Neuronal stem cell (in vitro differentiated cells): ENCODE measurements around the gene GABPB2.

ENCODE experiments used
- DNase-seq: peaks from one replicate; pipeline ENCODE4 v3.0.0-alpha.2; 2013; ENCODE audit warnings: low spot score
- H2AFZ ChIP-seq: one replicate; pipeline ENCODE4 v1.6.1; 2013; ENCODE audit warnings: mild to moderate bottlenecking, low read length, inconsistent platforms
- H2AK5ac ChIP-seq: 2 replicates; pipeline ENCODE4 v1.6.1; 2013; ENCODE audit warnings: low read depth, mild to moderate bottlenecking, inconsistent platforms, low read length, moderate library complexity, mixed read lengths
- H2BK120ac ChIP-seq: 2 replicates; pipeline ENCODE4 v1.6.1; 2013; ENCODE audit warnings: low read depth, mild to moderate bottlenecking, inconsistent platforms, low read length, moderate library complexity, mixed read lengths
- H2BK12ac ChIP-seq: one replicate; pipeline ENCODE4 v1.6.1; 2013; ENCODE audit warnings: low read length, inconsistent platforms
- H2BK15ac ChIP-seq: 2 replicates; pipeline ENCODE4 v1.6.1; 2013; ENCODE audit warnings: mild to moderate bottlenecking, low read length, inconsistent platforms, mixed read lengths
- H2BK5ac ChIP-seq: one replicate; pipeline ENCODE4 v1.6.1; 2013; ENCODE audit warnings: inconsistent platforms, mild to moderate bottlenecking, low read length, moderate library complexity
- H3K14ac ChIP-seq: one replicate; pipeline ENCODE4 v1.6.1; 2013; ENCODE audit warnings: low read length, inconsistent platforms
- H3K18ac ChIP-seq: 2 replicates; pipeline ENCODE4 v1.6.1; 2013; ENCODE audit warnings: low read length, inconsistent platforms
- H3K23ac ChIP-seq: 2 replicates; pipeline ENCODE4 v1.6.1; 2013; ENCODE audit warnings: low read depth, mild to moderate bottlenecking, mixed read lengths, low read length, inconsistent platforms; ENCODE audit not compliant: poor library complexity
- H3K27ac ChIP-seq: replicated peaks from 3 replicates; pipeline ENCODE4 v1.5.1; 2013; ENCODE audit warnings: low read length, inconsistent platforms
- H3K27me3 ChIP-seq, 3 experiments: 2 replicates each; pipeline ENCODE4 v1.6.1; 2013; ENCODE audit warnings: low read length in 3 of 3, mild to moderate bottlenecking in 2 of 3, inconsistent platforms in 1 of 3, low read depth in 1 of 3, mixed read lengths in 1 of 3, moderate library complexity in 1 of 3; ENCODE audit not compliant: control insufficient read depth in 3 of 3, insufficient read depth in 3 of 3
- H3K36me3 ChIP-seq, 2 donors: replicated peaks in 1 of 2; 2 replicates each; pipeline ENCODE4 v1.6.1; 2013; ENCODE audit warnings: low read length in 2 of 2; ENCODE audit not compliant: control insufficient read depth in 2 of 2, insufficient read depth in 2 of 2
- H3K4ac ChIP-seq: 2 replicates; pipeline ENCODE4 v1.6.1; 2013; ENCODE audit warnings: inconsistent platforms, mild to moderate bottlenecking, low read length, moderate library complexity
- H3K4me1 ChIP-seq, 2 donors: 1 replicate in 1 of 2; 2 replicates in 1 of 2; pipeline ENCODE4 v1.6.1; 2013; ENCODE audit warnings: low read length in 2 of 2, low read depth in 1 of 2; ENCODE audit not compliant: control insufficient read depth in 2 of 2, insufficient read depth in 1 of 2
- H3K4me2 ChIP-seq: one replicate; pipeline ENCODE4 v1.6.1; 2013; ENCODE audit warnings: mild to moderate bottlenecking, low read length, inconsistent platforms; ENCODE audit not compliant: insufficient read depth, poor library complexity, severe bottlenecking
- H3K4me3 ChIP-seq, 2 donors: 2 replicates each; pipeline ENCODE4 v1.5.1; 2013; ENCODE audit warnings: low read length in 2 of 2, mild to moderate bottlenecking in 2 of 2, inconsistent platforms in 1 of 2, moderate library complexity in 1 of 2
- H3K79me1 ChIP-seq: one replicate; pipeline ENCODE4 v1.6.1; 2013; ENCODE audit warnings: low read depth, mild to moderate bottlenecking, inconsistent platforms, low read length, moderate library complexity
- H3K9ac ChIP-seq: one replicate; pipeline ENCODE4 v1.6.1; 2013; ENCODE audit warnings: mild to moderate bottlenecking, low read depth, low read length, inconsistent platforms; ENCODE audit not compliant: poor library complexity
- H3K9me3 ChIP-seq, 2 donors: replicated peaks in 1 of 2; 2 replicates each; pipeline versions ENCODE3 to v1.6.1; 2013; ENCODE audit warnings: low read length in 2 of 2, mild to moderate bottlenecking in 2 of 2, inconsistent platforms in 1 of 2, low read depth in 1 of 2, mixed read lengths in 1 of 2, moderate library complexity in 1 of 2; ENCODE audit not compliant: control insufficient read depth in 2 of 2, insufficient read depth in 1 of 2
- H4K8ac ChIP-seq: one replicate; pipeline ENCODE4 v1.6.1; 2013; ENCODE audit warnings: low read depth, mild to moderate bottlenecking, inconsistent platforms, low read length, moderate library complexity
- H4K91ac ChIP-seq: one replicate; pipeline ENCODE4 v1.6.1; 2013; ENCODE audit warnings: low read length, low read depth, mild to moderate bottlenecking, inconsistent platforms; ENCODE audit not compliant: poor library complexity
- WGBS, 2 donors: extraction: QIAGEN DNeasy Blood & Tissue Kit; methylation state at CpG; one replicate each; pipeline ENCODE4 v1.1.7; 2013; ENCODE audit warnings: missing lambda C conversion rate in 2 of 2, mixed read lengths in 1 of 2; ENCODE audit not compliant: insufficient read length in 2 of 2, insufficient replicate concordance in 1 of 2; ENCODE audit errors: extremely low coverage in 2 of 2; 5-methylcytosine and 5-hydroxymethylcytosine counted together

The GABPB2 gene

GRCh38 chr1:151135433-151136385, 65.1 kb downstream of the GABPB2 start:
- H3K4me2 ChIP-seq = no peak overlapping the region
- H3K27ac ChIP-seq = no peak overlapping the region
- peaks cover 0 to 27% (median 5%) of the 10 kb centered on the region in 3 experiments for H3K27me3 ChIP-seq
- H4K8ac ChIP-seq = no peak overlapping the region
- no peak overlapping the region for H2BK12ac ChIP-seq
- H4K91ac ChIP-seq = no peak overlapping the region
- H3K36me3 ChIP-seq = peaks cover 42 to 79% of the 10 kb centered on the region in 2 donors
- no peak overlapping the region for H2AFZ ChIP-seq
- no peak overlapping the region for H2AK5ac ChIP-seq
- H3K14ac ChIP-seq = no peak overlapping the region
- H3K79me1 ChIP-seq = peaks cover 1% of the 10 kb centered on the region
- H3K18ac ChIP-seq = no peak overlapping the region
- H3K4me1 ChIP-seq = peaks cover 0 to 8% of the 10 kb centered on the region in 2 donors
- H3K9me3 ChIP-seq = no peaks in the 10 kb centered on the region
- no peak overlapping the region for H3K4me3 ChIP-seq
- no peak overlapping the region for H2BK120ac ChIP-seq
- H2BK5ac ChIP-seq = no peak overlapping the region
- DNase-seq = no peak
- WGBS, 2 donors = no CpG with 5 or more reads among the region's 12 CpGs
- H3K23ac ChIP-seq = no peak overlapping the region
- H3K4ac ChIP-seq = no peak overlapping the region
- no peak overlapping the region for H2BK15ac ChIP-seq
- H3K9ac ChIP-seq = no peak overlapping the region

DNA sequence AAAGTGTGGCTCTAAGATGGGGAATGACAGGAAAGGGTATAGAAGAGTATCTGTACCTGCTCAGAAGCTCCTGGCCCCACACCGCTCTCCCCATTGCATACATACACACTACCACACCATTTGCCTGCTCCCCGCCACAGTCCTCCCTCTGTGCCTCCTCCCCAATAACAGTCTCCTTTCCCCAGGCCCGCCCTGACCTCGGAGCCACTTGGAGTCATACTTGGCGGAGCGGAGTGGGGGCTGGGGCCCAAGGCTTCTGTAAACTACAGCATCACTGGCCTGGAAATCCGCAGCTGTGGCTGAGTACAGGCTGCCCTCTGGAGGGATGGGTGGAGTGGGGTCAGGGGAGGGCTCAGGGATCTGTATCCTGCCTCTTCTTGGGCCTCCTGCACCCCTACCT, 67.2 kb downstream of the GABPB2 start:
- Histone ChIP-seq H2BK12ac (no peak overlapping the region), H4K91ac (no peak overlapping the region), H3K27me3 (peaks cover 0 to 14% (median 0%) of the 10 kb centered on the region in 3 experiments), H2BK5ac (no peak overlapping the region), H3K4me2 (no peak overlapping the region), H3K14ac (no peak overlapping the region), H3K27ac (no peak overlapping the region), H3K4me1 (peaks cover 2 to 5% of the 10 kb centered on the region in 2 donors), H4K8ac (peak overlapping the region; percentile 82), H2BK15ac (no peak overlapping the region), H3K4ac (no peak overlapping the region), H3K18ac (no peak overlapping the region), H3K9me3 (no peaks in the 10 kb centered on the region), H3K23ac (no peak overlapping the region), H3K79me1 (peaks cover 1% of the 10 kb centered on the region), H2AFZ (no peak overlapping the region), H2AK5ac (no peak overlapping the region), H3K36me3 (peaks cover 44 to 80% of the 10 kb centered on the region in 2 donors), H2BK120ac (no peak overlapping the region), H3K9ac (no peak overlapping the region), H3K4me3 (no peak overlapping the region)
- DNase-seq = no peak
- WGBS, 2 donors = no CpG with 5 or more reads among the region's 7 CpGs

DNA sequence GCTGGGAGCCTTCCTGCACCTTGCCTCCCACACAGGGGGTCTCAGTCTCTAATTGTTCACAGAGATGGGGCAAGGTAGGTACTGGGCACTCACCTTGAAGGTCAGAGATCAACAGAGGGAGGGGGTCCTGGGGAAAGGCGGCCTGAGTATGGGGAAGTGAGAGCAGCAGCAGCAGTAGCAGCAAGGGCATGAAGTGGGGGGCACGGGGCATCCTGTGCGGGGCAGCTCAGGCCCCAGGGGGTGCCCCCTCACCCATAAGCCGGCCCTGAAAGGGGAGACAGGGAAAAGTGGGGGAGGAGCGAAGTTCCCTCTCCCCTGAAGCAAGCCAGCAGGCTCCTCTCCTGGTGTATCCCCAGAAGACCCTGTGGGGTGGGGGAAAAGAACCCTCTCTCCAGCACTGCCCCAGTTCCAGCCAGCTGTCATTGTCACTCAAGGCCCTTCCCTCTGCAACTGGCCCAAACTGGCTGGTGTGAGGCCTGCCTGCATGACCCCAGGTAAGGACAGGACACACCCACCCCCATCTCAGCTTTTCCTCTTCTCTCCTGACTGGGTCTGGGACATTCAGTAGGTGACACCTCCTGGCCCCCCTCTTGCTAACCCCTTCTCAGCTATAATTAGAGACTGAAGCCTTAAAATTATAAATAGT, 72.0 kb downstream of the GABPB2 start:
- no peak overlapping the region for H3K14ac ChIP-seq
- DNase-seq = no peak
- no peak overlapping the region for H2BK12ac ChIP-seq
- peak overlapping the region; percentile 73 for H3K9ac ChIP-seq
- no peak overlapping the region for H2BK5ac ChIP-seq
- H3K4ac ChIP-seq = no peak overlapping the region
- no CpG with 5 or more reads among the region's 5 CpGs for WGBS, 2 donors
- H3K23ac ChIP-seq = no peak overlapping the region
- no peak overlapping the region for H3K18ac ChIP-seq
- H2BK120ac ChIP-seq = no peak overlapping the region
- H2AFZ ChIP-seq = no peak overlapping the region
- no peak overlapping the region for H3K27ac ChIP-seq
- H4K8ac ChIP-seq = no peak overlapping the region
- peaks cover 29 to 30% of the 10 kb centered on the region in 2 donors for H3K4me1 ChIP-seq
- H3K79me1 ChIP-seq = peaks cover 1% of the 10 kb centered on the region
- no peak overlapping the region for H4K91ac ChIP-seq
- H3K36me3 ChIP-seq = peaks cover 15 to 41% of the 10 kb centered on the region in 2 donors
- no peak overlapping the region for H3K4me2 ChIP-seq
- H2BK15ac ChIP-seq = no peak overlapping the region
- no peak overlapping the region for H3K4me3 ChIP-seq
- no peaks in the 10 kb centered on the region for H3K9me3 ChIP-seq
- no peak overlapping the region for H2AK5ac ChIP-seq
- peaks cover 0 to 4% (median 0%) of the 10 kb centered on the region in 3 experiments for H3K27me3 ChIP-seq

DNA sequence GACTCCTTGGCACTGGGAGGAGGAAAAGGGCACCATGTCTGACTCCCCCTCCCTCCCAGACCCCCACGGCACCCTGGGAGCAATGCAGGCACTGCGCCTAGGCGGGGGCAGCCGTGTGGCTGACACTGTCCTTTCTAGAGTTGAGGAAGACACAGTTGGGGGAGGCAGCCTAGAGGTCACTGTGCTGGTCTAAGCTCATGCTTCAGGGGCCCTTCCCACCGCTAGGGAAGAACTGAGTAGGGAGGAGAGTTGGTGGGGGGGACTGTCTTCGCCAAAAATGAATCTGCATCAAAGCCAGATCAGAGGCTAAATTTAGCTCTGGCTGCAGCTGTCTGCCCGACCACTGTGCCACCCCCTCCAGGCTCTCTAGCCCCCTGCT, 72.5 kb downstream of the GABPB2 start:
- peaks cover 0 to 4% (median 0%) of the 10 kb centered on the region in 3 experiments for H3K27me3 ChIP-seq
- no peak overlapping the region for H3K14ac ChIP-seq
- H4K8ac ChIP-seq = no peak overlapping the region
- DNase-seq = no peak
- no peak overlapping the region for H3K9ac ChIP-seq
- no CpG with 5 or more reads among the region's 7 CpGs for WGBS, 2 donors
- H3K4me1 ChIP-seq = peaks cover 29 to 33% of the 10 kb centered on the region in 2 donors
- no peak overlapping the region for H3K23ac ChIP-seq
- H3K4ac ChIP-seq = no peak overlapping the region
- H3K4me2 ChIP-seq = no peak overlapping the region
- H3K9me3 ChIP-seq = no peaks in the 10 kb centered on the region
- H2AK5ac ChIP-seq = no peak overlapping the region
- H3K27ac ChIP-seq = no peak overlapping the region
- no peak overlapping the region for H2AFZ ChIP-seq
- no peak overlapping the region for H2BK15ac ChIP-seq
- no peak overlapping the region for H2BK12ac ChIP-seq
- H4K91ac ChIP-seq = no peak overlapping the region
- no peak overlapping the region for H2BK5ac ChIP-seq
- H3K4me3 ChIP-seq = no peak overlapping the region
- peak overlapping the region; percentile 16 for H2BK120ac ChIP-seq
- peaks cover 11 to 36% of the 10 kb centered on the region in 2 donors for H3K36me3 ChIP-seq
- H3K18ac ChIP-seq = no peak overlapping the region
- H3K79me1 ChIP-seq = peaks cover 1% of the 10 kb centered on the region
